GM12878 (cell line): ENCODE data around the gene TGFBR3. TPM values are rescaled to one million over a fixed set of nuclear protein-coding genes. Genes with fewer than 3 reads are reported as not detected.

Experiments
- ATAC-seq: fragments of 200-7000 bp; cut with Tn5 transposase; 3 replicates; pipeline ENCODE4 v1.9.1; 2020; ENCODE audit warnings: mild to moderate bottlenecking, moderate library complexity
- BruUV-seq: library from RNA; stranded (reverse); fragments of 400-500 nt; replicated peaks from 2 replicates; lab custom pipeline; 2021; lab: Mats Ljungman, UMichigan
- CTCF ChIA-PET: fragments of 300-600 bp; sonication (Branson Sonifier 250); formaldehyde crosslinking; extraction: SDS; loops from one replicate; lab custom pipeline; 2021; ENCODE audit warnings: inconsistent platforms; lab: Yijun Ruan, JAX
- POLR2A ChIA-PET: fragments of 350-600 bp; formaldehyde crosslinking; extraction: SDS; loops from one replicate; lab custom pipeline; 2021; ENCODE audit warnings: inconsistent platforms; lab: Charles Lee
- RAD21 ChIA-PET: fragments of 300-600 bp; sonication (Branson Sonifier 250); formaldehyde crosslinking; loops from one replicate; lab custom pipeline; 2023; ENCODE audit warnings: antibody characterized with exemption; ENCODE audit not compliant: unreplicated experiment; lab: Charles Lee
- SMC1A ChIA-PET: fragments of 300-600 bp; sonication (Branson Sonifier 250); formaldehyde crosslinking; loops from one replicate; lab custom pipeline; 2023; ENCODE audit not compliant: unreplicated experiment, uncharacterized antibody; lab: Charles Lee
- DNase-seq: peaks from one replicate; pipeline ENCODE4 v3.0.0-alpha.2; 2011; ENCODE audit warnings: low read depth, low spot score
- FAIRE-seq: peaks from 3 replicates; lab custom pipeline; 2011; peaks lifted over from hg19 to GRCh38; lab: Jason Lieb, UNC
- H2AFZ ChIP-seq: 2 replicates; pipeline ENCODE4 v1.6.0; 2011; ENCODE audit warnings: low read depth, low read length, control low read depth; ENCODE audit not compliant: control insufficient read depth
- H3K27ac ChIP-seq: 2 replicates; pipeline ENCODE4 v1.5.1; 2011; ENCODE audit warnings: control low read depth; ENCODE audit not compliant: control insufficient read depth, insufficient read depth
- H3K27me3 ChIP-seq, 2 experiments: replicated peaks in 1 of 2; 2 replicates each; pipeline versions ENCODE4 v1.6.0 to v1.6.1; 2011; ENCODE audit warnings: low read length in 1 of 2; ENCODE audit not compliant: control insufficient read depth in 2 of 2, insufficient read depth in 2 of 2
- H3K36me3 ChIP-seq, 2 experiments: 2 replicates each; pipeline ENCODE4 v1.5.1; 2011; ENCODE audit warnings: low read length in 1 of 2; ENCODE audit not compliant: control insufficient read depth in 2 of 2, insufficient read depth in 2 of 2
- H3K4me1 ChIP-seq: 2 replicates; pipeline ENCODE4 v1.6.1; 2011; ENCODE audit warnings: mild to moderate bottlenecking, low read length, moderate library complexity, mixed read lengths; ENCODE audit not compliant: control insufficient read depth, insufficient read depth
- H3K4me2 ChIP-seq: 2 replicates; pipeline ENCODE4 v1.6.0; 2011; ENCODE audit warnings: control low read depth; ENCODE audit not compliant: control insufficient read depth, insufficient read depth
- H3K4me3 ChIP-seq: fragments of 200-600 bp; sonication (generic); 2 replicates; pipeline ENCODE4 v1.5.1; 2016
- H3K79me2 ChIP-seq: 2 replicates; pipeline ENCODE4 v1.6.0; 2011; ENCODE audit warnings: low read length; ENCODE audit not compliant: control insufficient read depth, insufficient read depth
- H3K9ac ChIP-seq: 2 replicates; pipeline ENCODE4 v1.8.0; 2011; ENCODE audit warnings: low read length, control low read depth, mixed read lengths; ENCODE audit not compliant: control insufficient read depth, insufficient read depth
- H3K9me3 ChIP-seq: replicated peaks from 3 replicates; pipeline ENCODE4 v1.5.1; 2011; ENCODE audit warnings: mild to moderate bottlenecking, low read length; ENCODE audit not compliant: control insufficient read depth, insufficient read depth
- H4K20me1 ChIP-seq: 2 replicates; pipeline ENCODE4 v1.6.0; 2011; ENCODE audit not compliant: control insufficient read depth, insufficient read depth
- BCL11A ChIP-seq: IDR thresholded peaks from 2 replicates; pipeline ENCODE4 v1.6.1; 2011; ENCODE audit warnings: low read depth, low read length
- CBFB ChIP-seq: IDR thresholded peaks from 2 replicates; pipeline ENCODE4 v1.6.1; 2016; ENCODE audit warnings: antibody characterized with exemption, low read depth
- EZH2 ChIP-seq: IDR thresholded peaks from 2 replicates; pipeline ENCODE4 v1.6.1; 2012; ENCODE audit warnings: low read depth, mild to moderate bottlenecking, control low read depth, inconsistent platforms, low read length, borderline replicate concordance; ENCODE audit not compliant: control insufficient read depth
- FOXK2 ChIP-seq: fragments of 450-650 bp; IDR thresholded peaks from 2 replicates; pipeline ENCODE4 v1.6.1; 2017; ENCODE audit warnings: mild to moderate bottlenecking, moderate library complexity
- IKZF1 ChIP-seq: fragments of 450-650 bp; conservative IDR thresholded peaks from 2 replicates; pipeline ENCODE4 v1.6.1; 2017; ENCODE audit warnings: antibody characterized with exemption, mild to moderate bottlenecking
- IRF4 ChIP-seq: IDR thresholded peaks from 2 replicates; pipeline ENCODE4 v1.6.1; 2011; ENCODE audit warnings: low read depth, low read length
- JUND ChIP-seq: IDR thresholded peaks from 2 replicates; pipeline ENCODE4 v1.6.1; 2012; ENCODE audit warnings: low read depth, mild to moderate bottlenecking, low read length, improper control_type of control experiment, moderate library complexity
- NFYB ChIP-seq: IDR thresholded peaks from 2 replicates; pipeline ENCODE4 v1.6.1; 2011; ENCODE audit warnings: low read depth, mild to moderate bottlenecking, low read length, improper control_type of control experiment, moderate library complexity; ENCODE audit not compliant: insufficient read depth
- POLR2AphosphoS5 ChIP-seq: IDR thresholded peaks from 2 replicates; pipeline ENCODE4 v1.6.1; 2011; ENCODE audit warnings: mild to moderate bottlenecking, low read length, inconsistent platforms
- REST ChIP-seq: IDR thresholded peaks from 2 replicates; pipeline ENCODE4 v1.6.1; 2012; ENCODE audit warnings: mild to moderate bottlenecking, low read depth, low read length
- SKIL ChIP-seq: fragments of 450-650 bp; IDR thresholded peaks from 2 replicates; pipeline ENCODE4 v1.6.1; 2017; ENCODE audit warnings: mild to moderate bottlenecking, low read depth, inconsistent platforms; ENCODE audit not compliant: poor library complexity, severe bottlenecking
- SPI1 ChIP-seq: IDR thresholded peaks from 2 replicates; pipeline ENCODE4 v1.6.1; 2011; ENCODE audit warnings: low read depth, mild to moderate bottlenecking, low read length, moderate library complexity, borderline replicate concordance; ENCODE audit not compliant: insufficient read depth
- ZBED1 ChIP-seq: IDR thresholded peaks from 2 replicates; pipeline ENCODE4 v1.6.1; 2016; ENCODE audit warnings: borderline replicate concordance
- ZBTB4 ChIP-seq: fragments of 450-650 bp; formaldehyde crosslinking; IDR thresholded peaks from 2 replicates; pipeline ENCODE4 v1.4.0; 2022; ENCODE audit warnings: mild to moderate bottlenecking, moderate library complexity
- WGBS: methylation state at CpG from one replicate; pipeline ENCODE4 v1.1.6; 2016; ENCODE audit warnings: low lambda C conversion rate; ENCODE audit not compliant: insufficient replicate concordance, insufficient coverage; ENCODE audit errors: missing lambda C conversion rate; 5-methylcytosine and 5-hydroxymethylcytosine counted together
- in situ Hi-C: fragments of 300-500 bp; cut with MboI; formaldehyde crosslinking; loops from 9 replicates; pipeline ENCODE4 v1.14.3; 2018; ENCODE audit warnings: mixed read lengths
- intact Hi-C: fragments of 100-400 bp; cut with micrococcal nuclease; formaldehyde crosslinking; loops from one replicate; pipeline ENCODE4 v1.14.2; 2022; ENCODE audit not compliant: unreplicated experiment
- polyA plus RNA-seq, 11 experiments: library from polyadenylated mRNA; depleted of rRNA in 4 of 11; unstranded in 6 of 11; stranded (reverse) in 5 of 11; fragments of >200 nt; fragmentation: Nextera tagmentation in 4 of 11; fragmentation: Illumina TruSeq in 1 of 11; extraction: Ambion mirVana in 4 of 11; extraction: Trizol in 1 of 11; gene quantifications; 1 replicate in 1 of 11; 2 replicates in 10 of 11; pipeline versions ENCODE4 v1.2.1 to v1.2.3, GENCODE V29; 2011 to 2016; ENCODE audit warnings: inconsistent platforms in 2 of 11, missing spikeins in 2 of 11, low read depth in 1 of 11
- total RNA-seq, 4 experiments: library from RNA; depleted of rRNA in 3 of 4; stranded (reverse); fragments of >200 nt in 3 of 4; fragmentation: Illumina TruSeq in 1 of 4; extraction: Trizol in 1 of 4; gene quantifications; 2 replicates each; pipeline versions ENCODE4 v1.2.1 to v1.2.3, GENCODE V29; 2013 to 2021

Gene TGFBR3
- total and polyA plus RNA-seq, 10 of the 15 experiments (the other 5 are each of a cell fraction or from before 2014, with no cell fraction given) = 2.7 to 16.5 (median 12.6) TPM

GRCh38 chr1:91749788-91750231 is 136.1 kb downstream of the TGFBR3 start:
- Histone ChIP-seq H3K4me2 (no peak overlapping the region), H3K79me2 (no peaks in the 10 kb centered on the region), H3K9me3 (peaks cover 2% of the 10 kb centered on the region; the same call in 2 of the 3 replicates), H3K4me1 (peaks cover 37% of the 10 kb centered on the region), H2AFZ (no peak overlapping the region), H3K27ac (no peak overlapping the region), H3K4me3 (no peak overlapping the region), H3K36me3 (no peaks in the 10 kb centered on the region), H3K27me3 (no peaks in the 10 kb centered on the region), H3K9ac (no peak overlapping the region), H4K20me1 (no peaks in the 10 kb centered on the region)
- no peak for DNase-seq
- no TSS peak for BruUV-seq
- FAIRE-seq = no peak
- intact Hi-C loops = no loop called here
- no peak for ATAC-seq
- RAD21 ChIA-PET = no interaction called here
- WGBS = 92% methylated on average over 6 of the region's 6 CpGs
- POLR2A ChIA-PET = no interaction called here
- TF ChIP-seq IKZF1 (no peak), SPI1 (no peak), JUND (no peak), CBFB (no peak), FOXK2 (no peak), POLR2AphosphoS5 (no peak), ZBED1 (no peak), BCL11A (no peak), EZH2 (no peak), REST (no peak), NFYB (no peak), ZBTB4 (no peak), SKIL (no peak), IRF4 (no peak)
- in situ Hi-C loops = no loop called here
- CTCF ChIA-PET = no interaction called here
- SMC1A ChIA-PET = no interaction called here
